HCT116 (cell line): Measurements from ENCODE around the gene BCL7A.

ENCODE experiments used
- SP1 ChIP-seq: IDR thresholded peaks from 2 replicates; pipeline ENCODE4 v1.6.1; 2012; ENCODE audit warnings: low read depth
- TF ChIP-seq, protein P1 (sequence below), 3 experiments: fragments of 200-600 bp in 1 of 3; sonication (generic) in 1 of 3; IDR thresholded peaks in 2 of 3; conservative IDR thresholded peaks in 1 of 3; 2 replicates each; pipeline ENCODE4 v1.5.1; 2012 to 2017; ENCODE audit warnings: low read depth in 2 of 3, low read length in 2 of 3, antibody characterized with exemption in 1 of 3, borderline replicate concordance in 1 of 3, control low read depth in 1 of 3, mild to moderate bottlenecking in 1 of 3, mixed read lengths in 1 of 3, mixed run types in 1 of 3, moderate library complexity in 1 of 3; ENCODE audit not compliant: insufficient read depth in 1 of 3
- TF ChIP-seq, protein P2 (sequence below): IDR thresholded peaks from 2 replicates; pipeline ENCODE4 v1.6.1; 2012; ENCODE audit warnings: low read depth

DNA sequence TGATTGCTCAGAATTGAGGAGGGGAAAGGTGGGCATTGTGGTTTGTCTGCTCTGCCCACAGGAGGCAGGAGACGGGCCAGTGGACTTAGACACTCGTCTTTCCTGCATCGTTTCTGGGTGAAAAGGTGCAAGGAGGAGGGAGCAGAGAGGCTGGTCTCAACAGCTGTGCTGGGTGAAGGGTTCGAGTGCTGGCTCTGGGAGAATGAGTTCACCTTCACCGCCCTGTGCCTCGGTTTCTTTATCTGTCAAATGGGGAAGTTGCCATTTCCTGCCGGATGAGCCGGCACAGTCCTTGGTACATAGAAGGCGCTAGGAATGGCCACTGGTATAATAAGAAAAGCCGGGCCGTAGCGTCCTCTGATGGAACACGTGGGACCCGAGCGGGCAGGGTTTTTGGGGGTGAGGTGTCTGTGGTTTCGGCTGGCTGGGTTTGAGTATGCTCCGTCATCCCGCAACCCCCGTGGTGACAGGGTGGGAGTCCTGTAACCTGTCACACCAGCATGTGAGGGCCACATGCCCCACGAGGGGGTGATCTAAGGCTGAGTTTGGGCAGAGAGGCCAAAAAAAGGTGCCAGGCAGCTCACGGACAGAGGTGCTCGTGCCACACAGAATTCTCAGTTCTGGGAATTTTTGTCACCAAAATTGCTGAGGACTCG, 7.3 kb downstream of the BCL7A start:
- no peak for TF ChIP-seq SP1
- TF ChIP-seq, protein P1, sequence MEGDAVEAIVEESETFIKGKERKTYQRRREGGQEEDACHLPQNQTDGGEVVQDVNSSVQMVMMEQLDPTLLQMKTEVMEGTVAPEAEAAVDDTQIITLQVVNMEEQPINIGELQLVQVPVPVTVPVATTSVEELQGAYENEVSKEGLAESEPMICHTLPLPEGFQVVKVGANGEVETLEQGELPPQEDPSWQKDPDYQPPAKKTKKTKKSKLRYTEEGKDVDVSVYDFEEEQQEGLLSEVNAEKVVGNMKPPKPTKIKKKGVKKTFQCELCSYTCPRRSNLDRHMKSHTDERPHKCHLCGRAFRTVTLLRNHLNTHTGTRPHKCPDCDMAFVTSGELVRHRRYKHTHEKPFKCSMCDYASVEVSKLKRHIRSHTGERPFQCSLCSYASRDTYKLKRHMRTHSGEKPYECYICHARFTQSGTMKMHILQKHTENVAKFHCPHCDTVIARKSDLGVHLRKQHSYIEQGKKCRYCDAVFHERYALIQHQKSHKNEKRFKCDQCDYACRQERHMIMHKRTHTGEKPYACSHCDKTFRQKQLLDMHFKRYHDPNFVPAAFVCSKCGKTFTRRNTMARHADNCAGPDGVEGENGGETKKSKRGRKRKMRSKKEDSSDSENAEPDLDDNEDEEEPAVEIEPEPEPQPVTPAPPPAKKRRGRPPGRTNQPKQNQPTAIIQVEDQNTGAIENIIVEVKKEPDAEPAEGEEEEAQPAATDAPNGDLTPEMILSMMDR (IDR thresholded peaks at IDR 0.05 in 2 of 3, conservative IDR thresholded peaks at IDR 0.05 in 1 of 3; ENCODE audit: borderline replicate concordance in 1 of 3, insufficient read depth in 1 of 3, low read depth in 2 of 3, low read length in 2 of 3), result no peak
- TF ChIP-seq, protein P2, sequence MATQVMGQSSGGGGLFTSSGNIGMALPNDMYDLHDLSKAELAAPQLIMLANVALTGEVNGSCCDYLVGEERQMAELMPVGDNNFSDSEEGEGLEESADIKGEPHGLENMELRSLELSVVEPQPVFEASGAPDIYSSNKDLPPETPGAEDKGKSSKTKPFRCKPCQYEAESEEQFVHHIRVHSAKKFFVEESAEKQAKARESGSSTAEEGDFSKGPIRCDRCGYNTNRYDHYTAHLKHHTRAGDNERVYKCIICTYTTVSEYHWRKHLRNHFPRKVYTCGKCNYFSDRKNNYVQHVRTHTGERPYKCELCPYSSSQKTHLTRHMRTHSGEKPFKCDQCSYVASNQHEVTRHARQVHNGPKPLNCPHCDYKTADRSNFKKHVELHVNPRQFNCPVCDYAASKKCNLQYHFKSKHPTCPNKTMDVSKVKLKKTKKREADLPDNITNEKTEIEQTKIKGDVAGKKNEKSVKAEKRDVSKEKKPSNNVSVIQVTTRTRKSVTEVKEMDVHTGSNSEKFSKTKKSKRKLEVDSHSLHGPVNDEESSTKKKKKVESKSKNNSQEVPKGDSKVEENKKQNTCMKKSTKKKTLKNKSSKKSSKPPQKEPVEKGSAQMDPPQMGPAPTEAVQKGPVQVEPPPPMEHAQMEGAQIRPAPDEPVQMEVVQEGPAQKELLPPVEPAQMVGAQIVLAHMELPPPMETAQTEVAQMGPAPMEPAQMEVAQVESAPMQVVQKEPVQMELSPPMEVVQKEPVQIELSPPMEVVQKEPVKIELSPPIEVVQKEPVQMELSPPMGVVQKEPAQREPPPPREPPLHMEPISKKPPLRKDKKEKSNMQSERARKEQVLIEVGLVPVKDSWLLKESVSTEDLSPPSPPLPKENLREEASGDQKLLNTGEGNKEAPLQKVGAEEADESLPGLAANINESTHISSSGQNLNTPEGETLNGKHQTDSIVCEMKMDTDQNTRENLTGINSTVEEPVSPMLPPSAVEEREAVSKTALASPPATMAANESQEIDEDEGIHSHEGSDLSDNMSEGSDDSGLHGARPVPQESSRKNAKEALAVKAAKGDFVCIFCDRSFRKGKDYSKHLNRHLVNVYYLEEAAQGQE, result no peak
